ENCODE data around the gene ZNF335.

DNA sequence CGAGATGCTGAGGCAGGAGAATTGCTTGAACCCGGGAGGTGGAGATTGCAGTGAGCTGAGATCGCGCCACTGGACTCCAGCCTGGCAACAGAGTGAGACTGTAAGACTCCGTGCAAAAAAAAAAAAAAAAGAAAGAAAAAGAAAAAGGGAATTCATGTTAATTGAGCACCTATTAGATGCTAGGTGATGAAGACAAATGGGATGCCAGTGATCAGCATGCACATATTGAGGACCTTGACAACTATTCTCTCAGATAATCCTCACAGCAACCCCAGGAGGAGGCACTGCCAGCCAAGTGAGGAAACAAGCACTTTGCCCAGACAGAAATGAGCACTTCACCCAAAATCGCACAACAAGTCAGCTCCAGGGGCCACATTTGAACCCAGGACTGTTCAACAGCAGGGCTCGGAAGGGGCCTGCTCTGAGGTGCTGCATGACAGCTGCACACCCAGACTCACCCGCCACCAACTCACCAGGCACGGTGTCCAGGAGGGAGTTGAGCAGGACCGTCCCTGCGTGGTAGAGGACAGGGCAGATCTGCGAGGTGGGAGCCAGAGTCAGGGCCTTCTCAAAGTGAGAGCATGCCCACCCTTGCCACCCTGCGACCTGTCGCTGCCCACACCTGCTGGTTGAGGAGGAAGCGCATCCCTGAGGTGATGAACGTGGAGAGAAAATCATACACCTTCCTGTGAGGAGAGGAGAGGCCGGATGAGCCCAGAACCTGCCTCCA is 64.6 kb downstream of the ZNF335 start:
- TF ChIP-seq, protein P1, sequence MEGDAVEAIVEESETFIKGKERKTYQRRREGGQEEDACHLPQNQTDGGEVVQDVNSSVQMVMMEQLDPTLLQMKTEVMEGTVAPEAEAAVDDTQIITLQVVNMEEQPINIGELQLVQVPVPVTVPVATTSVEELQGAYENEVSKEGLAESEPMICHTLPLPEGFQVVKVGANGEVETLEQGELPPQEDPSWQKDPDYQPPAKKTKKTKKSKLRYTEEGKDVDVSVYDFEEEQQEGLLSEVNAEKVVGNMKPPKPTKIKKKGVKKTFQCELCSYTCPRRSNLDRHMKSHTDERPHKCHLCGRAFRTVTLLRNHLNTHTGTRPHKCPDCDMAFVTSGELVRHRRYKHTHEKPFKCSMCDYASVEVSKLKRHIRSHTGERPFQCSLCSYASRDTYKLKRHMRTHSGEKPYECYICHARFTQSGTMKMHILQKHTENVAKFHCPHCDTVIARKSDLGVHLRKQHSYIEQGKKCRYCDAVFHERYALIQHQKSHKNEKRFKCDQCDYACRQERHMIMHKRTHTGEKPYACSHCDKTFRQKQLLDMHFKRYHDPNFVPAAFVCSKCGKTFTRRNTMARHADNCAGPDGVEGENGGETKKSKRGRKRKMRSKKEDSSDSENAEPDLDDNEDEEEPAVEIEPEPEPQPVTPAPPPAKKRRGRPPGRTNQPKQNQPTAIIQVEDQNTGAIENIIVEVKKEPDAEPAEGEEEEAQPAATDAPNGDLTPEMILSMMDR (IDR thresholded peaks at IDR 0.05; ENCODE audit: low read length), result no peak
- no peak for TF ChIP-seq EZH2 (IDR thresholded peaks at IDR 0.05; ENCODE audit: borderline replicate concordance, low read length)

All from OCI-LY1 (cell line).